GM12875 (cell line): ENCODE data around the gene TANGO6.
"Not testable (repeated sequence)": the region's sequence is repeated elsewhere in the genome, so short reads cannot be mapped to it uniquely, and the experiment has no call there.

Source experiments
- H3K4me3 ChIP-seq: one replicate; pipeline ENCODE4 v1.5.1; 2011; ENCODE audit warnings: low read depth, low read length, control low read depth
- CTCF ChIP-seq: IDR thresholded peaks from 2 replicates; pipeline ENCODE4 v1.5.1; 2011; ENCODE audit warnings: low read depth, mild to moderate bottlenecking, control low read depth, inconsistent platforms, low read length, moderate library complexity, borderline replicate concordance; ENCODE audit not compliant: insufficient read depth

TANGO6 gene

GRCh38 chr16:69040144-69040909, 197.0 kb downstream of the TANGO6 start:
- no peak for TF ChIP-seq CTCF
- no peak overlapping the region for H3K4me3 ChIP-seq

GRCh38 chr16:69048328-69049120, 205.2 kb downstream of the TANGO6 start:
- no peak overlapping the region for H3K4me3 ChIP-seq
- TF ChIP-seq CTCF: no peak

GRCh38 chr16:69049146-69049545, 205.8 kb downstream of the TANGO6 start:
- no peak for TF ChIP-seq CTCF
- no peak overlapping the region for H3K4me3 ChIP-seq

- H3K4me3 ChIP-seq: no peak overlapping the region
- TF ChIP-seq CTCF: no peak
Observed at GRCh38 chr16:69049603-69050375, 206.5 kb downstream of the TANGO6 start.

GRCh38 chr16:69051517-69051830, 208.1 kb downstream of the TANGO6 start:
- H3K4me3 ChIP-seq: not testable (repeated sequence)

GRCh38 chr16:69055008-69055407, 211.7 kb downstream of the TANGO6 start:
- TF ChIP-seq CTCF: no peak
- H3K4me3 ChIP-seq: no peak overlapping the region

- no peak for TF ChIP-seq CTCF
- no peak overlapping the region for H3K4me3 ChIP-seq
Observed at GRCh38 chr16:69055980-69056379, 212.6 kb downstream of the TANGO6 start.
